Muscle of arm (tissue), 12 donors: Measurements from ENCODE around the gene ZNF888. TPM values are rescaled to one million over a fixed set of nuclear protein-coding genes. Genes with fewer than 3 reads are reported as not detected.
"Not testable (repeated sequence)": the region's sequence is repeated elsewhere in the genome, so short reads cannot be mapped to it uniquely, and the experiment has no call there.

ENCODE experiments used
- DNase-seq: peaks from one replicate; pipeline ENCODE4 v3.0.0-alpha.2; 2013
- polyA plus RNA-seq, 12 donors: library from polyadenylated mRNA; unstranded; fragments of 120-200 nt; gene quantifications; one replicate each; pipeline ENCODE4 v1.2.1, GENCODE V29; 2013; ENCODE audit not compliant: insufficient read length in 12 of 12

ZNF888 gene
- polyA plus RNA-seq, 12 donors: 3.1 to 7.6 (median 3.3) TPM; not detected in 1

GRCh38 chr19:52942386-52943133, 19.3 kb upstream of the ZNF888 start:
- DNase-seq: peak; percentile 81

- peak; percentile 56 for DNase-seq
Measured at GRCh38 chr19:52941941-52942385, 18.7 kb upstream of the ZNF888 start.

- DNase-seq: not testable (repeated sequence)
Measured at GRCh38 chr19:52941523-52941922, 18.3 kb upstream of the ZNF888 start.

DNA sequence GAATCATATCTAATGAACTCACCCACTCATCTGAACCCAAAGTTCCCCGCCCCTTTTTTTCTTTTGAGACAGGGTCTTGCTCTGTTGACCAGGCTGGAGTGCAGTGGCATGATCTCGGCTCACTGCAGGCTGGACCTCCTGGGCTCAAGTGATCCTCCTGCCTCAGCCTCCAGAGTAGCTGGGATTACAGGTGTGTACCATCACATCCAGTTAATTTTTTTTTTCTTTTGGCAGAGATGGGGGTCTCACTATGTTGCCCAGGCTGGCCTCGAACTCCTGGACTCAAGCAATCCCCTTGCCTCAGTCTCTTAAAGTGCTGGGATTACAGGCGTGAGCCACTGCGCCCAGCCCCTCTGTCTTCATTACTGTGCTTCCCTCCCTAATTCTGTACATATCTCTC, 17.7 kb upstream of the ZNF888 start:
- not testable (repeated sequence) for DNase-seq

DNA sequence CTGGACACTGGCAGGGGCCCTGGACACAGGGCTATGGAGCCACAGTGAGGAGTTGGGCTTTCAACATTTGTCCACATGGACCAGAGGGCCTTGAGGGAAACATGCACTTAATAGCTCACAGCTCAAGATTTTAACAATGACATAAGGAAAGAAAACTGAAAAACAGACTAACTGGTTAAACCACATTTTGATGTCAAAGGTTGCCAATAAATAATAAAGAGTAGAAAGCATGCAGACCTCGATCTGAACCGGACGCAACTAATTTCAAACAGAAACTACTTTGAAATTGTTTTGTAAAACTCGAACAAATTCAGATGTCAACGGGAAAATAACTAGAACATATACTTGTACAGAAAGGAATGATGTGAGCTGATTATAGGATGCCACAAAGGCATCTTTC, 15.5 kb upstream of the ZNF888 start:
- no peak for DNase-seq

- no peak for DNase-seq
Measured at GRCh38 chr19:52936954-52937325, 13.7 kb upstream of the ZNF888 start.

DNA sequence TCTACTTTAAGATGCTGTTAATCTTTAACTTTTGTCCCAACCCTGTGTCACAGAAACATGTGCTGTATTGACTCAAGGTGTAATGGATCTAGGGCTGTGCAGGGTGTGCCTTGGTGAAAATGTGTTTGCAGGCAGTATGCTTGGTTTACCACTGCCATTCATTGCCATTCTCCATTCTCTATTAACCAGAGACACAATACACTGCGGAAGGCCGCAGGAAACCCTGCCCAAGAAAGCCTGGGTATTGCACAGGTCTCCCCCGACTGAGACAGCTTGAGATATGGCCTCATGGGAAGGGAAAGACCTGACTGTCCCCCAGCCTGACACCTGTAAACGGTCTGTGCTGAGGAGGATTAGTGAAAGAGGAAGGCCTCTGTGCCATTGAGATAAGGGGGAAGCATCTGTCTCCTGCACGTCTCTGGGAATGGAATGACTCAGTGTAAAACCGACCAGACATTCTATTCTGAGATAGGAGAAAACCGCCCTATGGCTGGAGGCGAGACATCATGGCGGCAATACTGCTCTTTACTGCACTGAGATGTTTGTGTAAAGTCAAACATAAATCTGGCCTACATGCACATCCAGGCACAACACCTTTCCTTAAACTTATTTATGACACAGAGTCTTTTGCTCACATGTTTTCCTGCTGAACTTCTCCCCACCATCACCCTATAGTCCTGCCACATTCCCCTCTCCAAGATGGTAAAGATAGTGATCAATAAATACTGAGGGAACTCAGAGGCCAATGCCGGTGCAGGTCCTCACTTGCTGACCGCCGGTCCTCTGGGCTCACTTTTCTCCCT, 13.1 kb upstream of the ZNF888 start:
- DNase-seq: no peak

DNA sequence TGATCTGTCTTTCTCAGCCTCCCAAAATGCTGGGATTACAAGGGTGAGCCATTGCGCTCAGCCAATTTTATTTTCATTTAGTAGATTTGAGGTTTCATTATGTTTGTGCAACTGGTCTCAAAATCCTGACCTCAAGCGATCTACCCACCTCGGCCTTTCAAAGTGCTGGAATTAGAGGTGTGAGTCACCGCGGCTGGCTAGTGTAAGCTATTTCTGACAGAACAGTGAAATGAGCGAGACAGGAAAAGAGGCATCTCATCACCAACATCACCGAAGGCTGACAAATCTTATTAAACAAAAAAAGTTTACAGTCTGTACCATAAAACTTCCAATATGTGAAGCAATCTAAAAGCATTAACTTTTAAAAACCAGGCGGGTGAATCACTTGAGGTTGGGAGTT, 12.2 kb upstream of the ZNF888 start:
- DNase-seq: no peak

DNA sequence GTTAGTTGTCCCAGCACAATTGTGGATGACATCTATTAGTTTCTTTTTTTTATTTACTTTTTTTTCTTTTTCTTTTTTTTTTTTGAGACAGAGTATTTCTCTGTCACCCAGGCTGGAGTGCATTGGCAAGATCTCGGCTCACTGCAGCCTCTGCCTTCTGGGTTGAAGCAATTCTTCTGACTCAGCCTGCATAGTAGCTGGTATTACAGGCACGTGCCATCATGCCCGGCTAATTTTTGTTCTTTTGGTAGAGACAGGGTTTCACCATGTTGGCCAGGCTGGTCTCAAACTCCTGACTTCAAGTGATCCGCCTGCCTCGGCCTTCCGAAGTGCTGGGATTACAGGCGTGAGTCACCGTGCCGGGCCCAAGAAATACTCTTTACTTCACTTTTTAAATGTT, 1.4 kb upstream of the ZNF888 start:
- not testable (repeated sequence) for DNase-seq

GRCh38 chr19:52923778-52924593, 758 bp upstream of the ZNF888 start:
- DNase-seq: peak; percentile 29

DNA sequence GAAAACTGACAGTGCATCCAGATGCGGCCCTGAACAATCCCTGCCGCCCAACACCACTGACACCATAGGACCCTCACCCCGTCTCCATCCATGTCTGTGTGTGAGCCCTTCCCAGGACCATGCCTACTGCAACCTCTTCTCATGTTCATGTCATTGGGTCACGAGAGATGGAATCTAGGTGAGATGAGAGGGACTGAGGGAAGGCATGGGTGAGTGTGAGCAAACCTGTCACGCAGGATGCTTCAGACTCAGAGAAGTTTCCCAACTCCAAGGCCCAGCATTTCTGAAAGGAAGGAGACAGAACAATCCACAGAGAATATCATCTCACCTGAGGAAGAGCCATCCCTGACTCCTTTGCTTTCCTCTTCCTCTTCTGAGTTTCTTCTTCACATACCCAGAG, 5.7 kb downstream of the ZNF888 start:
- DNase-seq: no peak

DNA sequence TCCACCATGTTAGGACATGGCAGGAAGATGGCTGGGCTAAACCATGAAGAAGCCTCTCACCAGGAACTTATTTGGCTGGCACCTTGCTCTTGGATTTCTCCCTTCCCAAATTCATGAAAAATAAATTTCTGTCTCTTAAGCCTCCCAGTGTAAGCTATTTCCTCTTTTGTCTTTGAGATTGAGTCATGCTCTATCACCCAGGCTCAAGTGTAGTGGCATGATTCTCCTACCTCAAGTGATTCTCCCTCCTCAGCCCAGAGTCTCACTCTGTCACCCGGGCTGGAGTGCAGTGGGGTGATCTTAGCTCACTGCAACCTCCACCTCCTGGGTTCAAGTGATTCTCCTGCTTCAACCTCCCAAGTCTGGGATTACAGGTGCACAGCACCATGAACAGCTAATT, 12.6 kb downstream of the ZNF888 start:
- no peak for DNase-seq

- DNase-seq: not testable (repeated sequence)
Measured at GRCh38 chr19:52904052-52904780, 19.0 kb downstream of the ZNF888 start.

DNA sequence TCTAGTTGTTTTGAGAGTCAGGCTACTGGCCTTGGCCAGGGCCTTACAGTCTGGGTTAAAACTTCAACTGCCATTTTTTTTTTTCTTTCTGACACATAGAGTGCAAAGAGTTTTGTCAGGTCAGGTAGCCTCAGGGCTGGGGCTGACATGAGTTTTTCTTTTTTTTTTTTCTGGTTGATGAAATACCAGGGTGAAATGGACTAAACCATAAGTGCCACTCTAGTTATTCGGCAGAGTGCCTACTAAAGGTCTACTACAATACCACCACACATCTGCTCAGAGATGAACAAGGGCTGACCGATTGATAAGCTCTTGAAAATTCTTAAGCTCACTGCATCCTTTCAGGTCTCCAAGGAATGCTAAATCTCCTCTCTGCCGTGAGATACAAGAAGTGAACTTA, 21.4 kb downstream of the ZNF888 start:
- DNase-seq: no peak

DNA sequence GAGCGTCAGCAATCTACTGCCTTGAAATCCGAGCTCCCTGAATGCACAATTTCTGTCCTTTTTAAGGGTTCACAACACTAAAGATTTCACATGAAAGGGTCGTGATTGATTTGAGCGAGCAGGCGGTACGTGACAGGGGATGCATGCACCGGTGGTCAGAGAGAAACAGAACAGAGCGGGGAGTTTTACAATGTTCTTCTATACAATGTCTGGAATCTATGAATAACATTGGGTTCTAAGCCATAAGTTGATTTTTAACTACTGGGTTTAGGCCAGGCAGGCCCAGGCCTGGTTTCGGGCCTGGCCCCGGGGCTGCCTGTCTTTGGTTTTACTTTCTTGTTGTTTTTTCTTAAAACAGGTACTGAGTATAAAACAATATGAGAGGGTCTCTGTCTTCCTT, 24.6 kb downstream of the ZNF888 start:
- not testable (repeated sequence) for DNase-seq

DNA sequence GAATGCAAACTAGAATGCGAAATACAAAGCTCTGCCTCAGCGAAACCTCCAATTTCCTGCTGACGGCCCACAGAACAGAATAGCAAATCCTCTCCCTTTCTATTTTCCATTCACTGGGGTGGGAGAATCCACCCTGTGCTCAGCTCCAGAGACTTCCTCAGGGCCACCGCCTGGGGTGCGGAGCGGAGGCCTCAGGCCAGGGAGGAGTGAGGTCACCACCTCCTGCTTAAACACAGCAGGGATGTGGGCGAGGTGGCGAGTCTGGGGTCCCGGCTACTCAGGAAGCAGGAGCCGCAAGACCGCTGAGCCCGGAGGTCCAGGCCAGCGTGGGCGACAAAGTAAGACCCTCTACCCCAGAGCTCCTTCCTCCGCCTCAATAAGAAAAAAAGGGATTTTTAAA, 25.1 kb downstream of the ZNF888 start:
- no peak for DNase-seq

DNA sequence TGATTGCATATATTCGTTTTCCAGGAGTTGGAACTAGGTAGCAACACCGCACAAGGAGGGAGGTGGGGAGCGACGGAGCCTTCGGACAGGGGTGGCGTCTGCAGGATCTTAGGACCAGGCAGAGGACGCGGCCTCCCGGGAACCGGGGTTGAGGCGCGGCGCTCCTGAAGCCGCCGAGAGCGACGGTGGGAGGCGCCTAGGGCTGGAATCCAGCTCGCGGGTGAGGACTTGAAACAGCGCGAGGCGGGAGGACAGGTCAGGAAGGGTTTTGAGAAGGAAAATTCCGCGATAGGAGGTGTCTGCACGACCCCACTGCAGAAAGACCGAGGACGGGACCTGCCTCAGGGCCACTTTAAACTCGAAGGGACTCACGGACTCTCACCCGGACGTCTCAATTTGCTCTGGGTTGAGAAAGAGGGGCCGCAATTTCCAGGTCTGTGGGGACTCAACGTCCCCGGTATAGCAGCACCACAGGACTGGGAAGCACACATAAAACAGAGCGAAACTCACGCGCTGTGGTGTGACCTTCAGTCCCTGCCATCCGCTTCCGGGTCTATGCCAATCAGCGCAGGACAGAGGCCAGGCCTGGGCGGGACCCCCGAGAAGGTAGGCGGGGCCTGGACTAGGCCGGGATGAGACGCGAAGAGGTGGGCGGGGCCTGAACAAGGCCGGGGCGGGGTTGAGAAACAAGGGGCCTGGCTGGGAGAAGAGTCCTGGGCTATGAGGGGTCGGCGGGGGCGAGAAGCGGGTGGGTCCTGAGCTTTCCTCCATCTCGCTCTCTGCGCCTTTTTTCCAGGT, 25.9 kb downstream of the ZNF888 start, which contains the start of gene ZNF320:
Gene ZNF320 (minus strand): TSS at position 498 of the 798 bp plus-strand sequence. CDS start 7,380 bp downstream, outside the sequence.
- DNase-seq: peak; percentile 96

GRCh38 chr19:52896431-52897137, 26.6 kb downstream of the ZNF888 start:
- DNase-seq: no peak

- DNase-seq: no peak
Measured at GRCh38 chr19:52891336-52891735, 31.9 kb downstream of the ZNF888 start.

GRCh38 chr19:52889931-52890330, 33.3 kb downstream of the ZNF888 start:
- DNase-seq: no peak
